Measurements from ENCODE around the gene SH2D6. TPM values are rescaled to one million over a fixed set of nuclear protein-coding genes. Genes with fewer than 3 reads are reported as not detected.
A peak's percentile ranks its signal among the peaks of the same experiment; 100 is the strongest.
"Not testable (repeated sequence)": the region's sequence is repeated elsewhere in the genome, so short reads cannot be mapped to it uniquely, and the experiment has no call there.

Gene SH2D6
- polyA plus RNA-seq, 3 donors, result not detected

GRCh38 chr2:85477884-85478283, 59.4 kb downstream of the SH2D6 start:
- intact Hi-C loops (cut with micrococcal nuclease), result no loop called here
- Histone ChIP-seq H3K9me3 (replicated peaks in 1 of 2; ENCODE audit: control insufficient read depth in 1 of 2, insufficient read depth in 1 of 2, low read length in 2 of 2) (no peaks in the 10 kb centered on the region), H3K27ac (ENCODE audit: low read depth in 1 of 2, low read length in 2 of 2) (no peak overlapping the region), H4K20me1 (ENCODE audit: insufficient read depth, low read length) (no peaks in the 10 kb centered on the region), H3K27me3 (ENCODE audit: control insufficient read depth in 2 of 2, insufficient read depth in 2 of 2, low read length in 2 of 2) (no peaks in the 10 kb centered on the region), H3K9ac (ENCODE audit: insufficient read depth, low read length, poor library complexity, severe bottlenecking) (no peak overlapping the region), H3K36me3 (replicated peaks in 1 of 2; ENCODE audit: control insufficient read depth in 1 of 2, insufficient read depth in 2 of 2, low read length in 2 of 2) (no peaks in the 10 kb centered on the region), H3K4me3 (replicated peaks in 1 of 3; ENCODE audit: low read depth in 2 of 3, low read length in 3 of 3) (no peak overlapping the region), H3K4me2 (replicated peaks; ENCODE audit: extremely low read depth, low read length, poor library complexity, severe bottlenecking) (no peak overlapping the region), H2AFZ (ENCODE audit: insufficient read depth, low read depth, low read length, poor library complexity, severe bottlenecking) (no peak overlapping the region), H3K79me2 (ENCODE audit: insufficient read depth, low read length) (no peaks in the 10 kb centered on the region), H3K4me1 (ENCODE audit: control insufficient read depth in 1 of 2, insufficient read depth in 2 of 2, low read length in 2 of 2) (no peaks in the 10 kb centered on the region)
- WGBS (ENCODE audit: insufficient coverage), result no CpG with 5 or more reads among the region's 2 CpGs
- no peaks in the 10 kb centered on the region for H3K36me3 Mint-ChIP-seq
- H3K9me3 Mint-ChIP-seq, result no peaks in the 10 kb centered on the region
- no peak overlapping the region for H3K27ac Mint-ChIP-seq
- TF ChIP-seq, protein P1, sequence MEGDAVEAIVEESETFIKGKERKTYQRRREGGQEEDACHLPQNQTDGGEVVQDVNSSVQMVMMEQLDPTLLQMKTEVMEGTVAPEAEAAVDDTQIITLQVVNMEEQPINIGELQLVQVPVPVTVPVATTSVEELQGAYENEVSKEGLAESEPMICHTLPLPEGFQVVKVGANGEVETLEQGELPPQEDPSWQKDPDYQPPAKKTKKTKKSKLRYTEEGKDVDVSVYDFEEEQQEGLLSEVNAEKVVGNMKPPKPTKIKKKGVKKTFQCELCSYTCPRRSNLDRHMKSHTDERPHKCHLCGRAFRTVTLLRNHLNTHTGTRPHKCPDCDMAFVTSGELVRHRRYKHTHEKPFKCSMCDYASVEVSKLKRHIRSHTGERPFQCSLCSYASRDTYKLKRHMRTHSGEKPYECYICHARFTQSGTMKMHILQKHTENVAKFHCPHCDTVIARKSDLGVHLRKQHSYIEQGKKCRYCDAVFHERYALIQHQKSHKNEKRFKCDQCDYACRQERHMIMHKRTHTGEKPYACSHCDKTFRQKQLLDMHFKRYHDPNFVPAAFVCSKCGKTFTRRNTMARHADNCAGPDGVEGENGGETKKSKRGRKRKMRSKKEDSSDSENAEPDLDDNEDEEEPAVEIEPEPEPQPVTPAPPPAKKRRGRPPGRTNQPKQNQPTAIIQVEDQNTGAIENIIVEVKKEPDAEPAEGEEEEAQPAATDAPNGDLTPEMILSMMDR (IDR thresholded peaks at IDR 0.05), result no peak
- H3K27me3 Mint-ChIP-seq (ENCODE audit: low read depth in 3 of 3), result peaks cover 0 to 3% (median 0%) of the 10 kb centered on the region in 3 donors
- H3K4me3 Mint-ChIP-seq, result no peak overlapping the region
- peaks cover 2% of the 10 kb centered on the region for H3K4me1 Mint-ChIP-seq
- DNase-seq, result no peak

DNA sequence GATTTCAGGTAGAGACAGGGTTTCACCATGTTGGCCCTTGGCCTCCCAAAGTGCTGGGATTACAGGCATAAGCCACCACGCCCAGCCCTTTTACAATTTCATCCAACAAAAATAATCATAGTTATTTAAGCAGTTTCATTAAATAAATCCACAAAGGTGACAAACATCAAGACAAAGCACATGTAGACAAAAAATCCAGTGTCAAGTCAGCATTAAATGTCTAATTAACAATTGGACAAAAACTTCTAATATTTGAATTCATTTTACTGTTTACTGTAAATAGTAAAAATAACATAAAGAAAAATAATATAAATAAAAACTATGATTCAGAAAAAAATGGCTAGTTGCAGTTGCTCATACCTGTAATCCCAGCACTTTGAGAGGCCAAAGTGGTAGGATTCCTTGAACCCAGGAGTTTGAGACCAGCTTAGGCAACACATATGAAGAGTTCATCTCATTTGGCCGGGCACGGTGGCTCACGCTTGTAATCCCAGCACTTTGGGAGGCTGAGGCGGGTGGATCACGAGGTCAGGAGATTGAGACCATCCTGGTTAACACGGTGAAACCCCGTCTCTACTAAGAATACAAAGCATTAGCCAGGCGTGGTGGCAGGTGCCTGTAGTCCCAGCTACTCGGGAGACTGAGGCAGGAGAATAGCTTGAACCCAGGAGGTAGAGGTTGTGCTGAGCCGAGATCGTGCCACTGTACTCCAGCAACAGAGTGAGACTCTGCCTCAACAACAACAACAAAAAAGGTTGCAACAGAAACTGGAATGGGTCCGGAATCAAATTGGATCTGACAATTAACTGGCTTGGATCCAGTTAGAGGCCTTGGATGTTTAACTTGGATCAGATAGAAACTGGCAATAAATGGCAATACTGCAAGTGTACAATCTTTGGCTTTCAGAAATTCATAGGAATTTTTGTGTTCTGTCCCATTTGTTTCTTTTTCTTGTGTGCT, 63.6 kb downstream of the SH2D6 start:
- peaks cover 10% of the 10 kb centered on the region for H3K4me1 Mint-ChIP-seq
- Histone ChIP-seq H3K4me2 (replicated peaks; ENCODE audit: extremely low read depth, low read length, poor library complexity, severe bottlenecking) (no peak overlapping the region), H3K79me2 (ENCODE audit: insufficient read depth, low read length) (no peaks in the 10 kb centered on the region), H4K20me1 (ENCODE audit: insufficient read depth, low read length) (no peaks in the 10 kb centered on the region), H3K4me1 (ENCODE audit: control insufficient read depth in 1 of 2, insufficient read depth in 2 of 2, low read length in 2 of 2) (peaks cover 6 to 8% of the 10 kb centered on the region in 2 donors), H2AFZ (ENCODE audit: insufficient read depth, low read depth, low read length, poor library complexity, severe bottlenecking) (no peak overlapping the region), H3K4me3 (replicated peaks in 1 of 3; ENCODE audit: low read depth in 2 of 3, low read length in 3 of 3) (no peak overlapping the region), H3K9ac (ENCODE audit: insufficient read depth, low read length, poor library complexity, severe bottlenecking) (no peak overlapping the region), H3K9me3 (replicated peaks in 1 of 2; ENCODE audit: control insufficient read depth in 1 of 2, insufficient read depth in 1 of 2, low read length in 2 of 2) (no peaks in the 10 kb centered on the region), H3K36me3 (replicated peaks in 1 of 2; ENCODE audit: control insufficient read depth in 1 of 2, insufficient read depth in 2 of 2, low read length in 2 of 2) (no peaks in the 10 kb centered on the region), H3K27me3 (ENCODE audit: control insufficient read depth in 2 of 2, insufficient read depth in 2 of 2, low read length in 2 of 2) (no peaks in the 10 kb centered on the region), H3K27ac (ENCODE audit: low read depth in 1 of 2, low read length in 2 of 2) (no peak overlapping the region)
- intact Hi-C loops (cut with micrococcal nuclease), result no loop called here
- no peaks in the 10 kb centered on the region for H3K36me3 Mint-ChIP-seq
- no peak for DNase-seq
- TF ChIP-seq, protein P1 (IDR thresholded peaks at IDR 0.05), result no peak
- 100% methylated on average over 5 of the region's 13 CpGs for WGBS (ENCODE audit: insufficient coverage)
- H3K4me3 Mint-ChIP-seq, result no peak overlapping the region
- H3K9me3 Mint-ChIP-seq, result no peaks in the 10 kb centered on the region
- H3K27me3 Mint-ChIP-seq (ENCODE audit: low read depth in 3 of 3), result peaks cover 0 to 3% (median 0%) of the 10 kb centered on the region in 3 donors
- peak overlapping the region in 1 of 7 donors; percentile 18 for H3K27ac Mint-ChIP-seq

DNA sequence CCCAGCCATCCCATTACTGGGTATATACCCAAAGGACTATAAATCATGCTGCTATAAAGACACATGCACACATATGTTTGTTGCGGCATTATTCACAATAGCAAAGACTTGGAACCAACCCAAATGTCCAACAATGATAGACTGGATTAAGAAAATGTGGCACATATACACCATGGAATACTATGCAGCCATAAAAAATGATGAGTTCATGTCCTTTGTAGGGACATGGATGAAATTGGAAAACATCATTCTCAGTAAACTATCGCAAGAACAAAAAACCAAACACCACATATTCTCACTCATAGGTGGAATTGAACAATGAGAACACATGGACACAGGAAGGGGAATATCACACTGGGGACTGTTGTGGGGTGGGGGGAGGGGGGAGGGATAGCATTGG, 66.1 kb downstream of the SH2D6 start:
- H3K4me3 Mint-ChIP-seq; H3K9me3 ChIP-seq (replicated peaks in 1 of 2; ENCODE audit: control insufficient read depth in 1 of 2, insufficient read depth in 1 of 2, low read length in 2 of 2); H3K27ac ChIP-seq (ENCODE audit: low read depth in 1 of 2, low read length in 2 of 2); H3K27ac Mint-ChIP-seq; intact Hi-C loops (cut with micrococcal nuclease); DNase-seq; H3K36me3 Mint-ChIP-seq; H3K27me3 Mint-ChIP-seq (ENCODE audit: low read depth in 3 of 3); H3K9me3 Mint-ChIP-seq; H3K4me1 Mint-ChIP-seq; H3K27me3 ChIP-seq (ENCODE audit: control insufficient read depth in 2 of 2, insufficient read depth in 2 of 2, low read length in 2 of 2); H3K79me2 ChIP-seq (ENCODE audit: insufficient read depth, low read length); H3K4me1 ChIP-seq (ENCODE audit: control insufficient read depth in 1 of 2, insufficient read depth in 2 of 2, low read length in 2 of 2); H3K36me3 ChIP-seq (replicated peaks in 1 of 2; ENCODE audit: control insufficient read depth in 1 of 2, insufficient read depth in 2 of 2, low read length in 2 of 2); H3K4me2 ChIP-seq (replicated peaks; ENCODE audit: extremely low read depth, low read length, poor library complexity, severe bottlenecking); H4K20me1 ChIP-seq (ENCODE audit: insufficient read depth, low read length); H3K9ac ChIP-seq (ENCODE audit: insufficient read depth, low read length, poor library complexity, severe bottlenecking); H2AFZ ChIP-seq (ENCODE audit: insufficient read depth, low read depth, low read length, poor library complexity, severe bottlenecking); H3K4me3 ChIP-seq (replicated peaks in 1 of 3; ENCODE audit: low read depth in 2 of 3, low read length in 3 of 3): not testable (repeated sequence)
- WGBS (ENCODE audit: insufficient coverage), result no CpG with 5 or more reads among the region's 2 CpGs

Data from CD14-positive monocyte (primary cell).